RWPE1 (cell line): ENCODE data around the gene PROZ.

ENCODE experiments used
- CTCF ChIA-PET: fragments of 350-600 bp; sonication (Branson Sonifier 250); formaldehyde crosslinking; extraction: SDS; loops from one replicate; lab custom pipeline; 2021; lab: Yijun Ruan, JAX
- POLR2A ChIA-PET: fragments of 400-600 bp; formaldehyde crosslinking; extraction: SDS; loops from one replicate; lab custom pipeline; 2020; ENCODE audit warnings: antibody characterized with exemption; ENCODE audit not compliant: low non-redundant PET; lab: Yijun Ruan, JAX
- DNase-seq: peaks from one replicate; pipeline ENCODE4 v3.0.0; 2012; ENCODE audit warnings: low spot score
- H3K27ac ChIP-seq: fragments of 450-650 bp; 2 replicates; pipeline ENCODE4 v1.5.1; 2017
- TF ChIP-seq, protein P1 (sequence below): fragments of 450-650 bp; conservative IDR thresholded peaks from 2 replicates; pipeline ENCODE4 v1.5.1; 2017; ENCODE audit warnings: low read depth, mild to moderate bottlenecking

Gene PROZ

DNA sequence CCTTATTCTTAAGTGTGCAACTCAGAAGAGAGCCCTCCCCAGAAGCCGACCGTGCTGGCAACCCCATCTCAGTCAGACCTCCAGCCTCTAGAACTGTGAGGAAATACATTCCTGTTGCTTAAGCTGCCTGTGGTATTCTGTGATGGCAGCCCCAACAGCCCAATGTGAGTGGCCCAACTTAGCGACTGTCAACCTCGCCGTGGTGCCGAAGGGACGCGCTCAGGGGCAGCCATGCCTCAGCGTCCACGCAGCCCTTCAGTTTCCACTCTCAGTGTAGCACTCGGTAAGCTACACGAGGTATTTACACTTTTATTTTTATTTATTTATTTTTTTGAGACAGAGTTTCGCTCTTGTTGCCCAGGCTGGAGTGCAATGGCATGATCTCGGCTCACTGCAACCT, 18.4 kb downstream of the PROZ start:
- CTCF ChIA-PET: no interaction called here

DNA sequence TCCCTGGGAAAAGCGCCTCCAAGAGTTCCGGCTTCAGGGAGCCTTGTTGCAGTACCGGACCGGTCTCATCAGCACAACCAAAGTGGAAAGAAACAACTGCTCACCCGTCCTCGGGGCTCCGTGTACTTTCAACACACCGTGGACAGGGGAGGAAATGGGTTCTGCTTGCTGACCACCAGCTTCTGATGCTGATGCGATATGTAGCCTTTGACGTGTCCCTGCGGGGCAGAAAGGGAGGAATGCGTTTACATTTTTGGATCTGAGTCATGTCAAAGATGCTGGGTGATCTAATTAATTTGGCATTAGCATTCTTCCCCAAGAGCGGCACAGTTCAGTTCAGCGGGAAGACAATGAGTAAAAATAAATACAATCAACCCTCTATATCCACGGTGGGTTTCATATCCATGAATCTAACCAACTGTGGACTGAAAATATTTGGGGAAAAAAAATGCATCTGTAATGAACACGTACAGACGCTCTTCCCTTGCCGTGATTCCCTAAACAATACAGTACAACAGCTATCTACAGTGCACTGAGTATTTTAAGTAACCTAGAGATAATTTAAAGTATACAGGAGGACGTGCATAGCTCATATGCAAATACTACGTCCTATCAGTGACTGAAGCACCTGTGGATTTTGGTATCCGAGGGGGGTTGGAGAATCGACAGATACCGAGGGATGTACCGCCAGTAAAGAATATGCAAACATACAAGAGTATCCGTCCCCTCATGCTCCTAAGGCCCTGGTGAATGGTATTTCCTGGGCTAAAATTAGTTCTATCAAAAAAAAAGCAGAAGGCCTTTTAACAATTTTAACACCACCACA, 19.8 kb downstream of the PROZ start:
- ChIA-PET POLR2A (no interaction called here), CTCF (no interaction called here)
- TF ChIP-seq, protein P1, sequence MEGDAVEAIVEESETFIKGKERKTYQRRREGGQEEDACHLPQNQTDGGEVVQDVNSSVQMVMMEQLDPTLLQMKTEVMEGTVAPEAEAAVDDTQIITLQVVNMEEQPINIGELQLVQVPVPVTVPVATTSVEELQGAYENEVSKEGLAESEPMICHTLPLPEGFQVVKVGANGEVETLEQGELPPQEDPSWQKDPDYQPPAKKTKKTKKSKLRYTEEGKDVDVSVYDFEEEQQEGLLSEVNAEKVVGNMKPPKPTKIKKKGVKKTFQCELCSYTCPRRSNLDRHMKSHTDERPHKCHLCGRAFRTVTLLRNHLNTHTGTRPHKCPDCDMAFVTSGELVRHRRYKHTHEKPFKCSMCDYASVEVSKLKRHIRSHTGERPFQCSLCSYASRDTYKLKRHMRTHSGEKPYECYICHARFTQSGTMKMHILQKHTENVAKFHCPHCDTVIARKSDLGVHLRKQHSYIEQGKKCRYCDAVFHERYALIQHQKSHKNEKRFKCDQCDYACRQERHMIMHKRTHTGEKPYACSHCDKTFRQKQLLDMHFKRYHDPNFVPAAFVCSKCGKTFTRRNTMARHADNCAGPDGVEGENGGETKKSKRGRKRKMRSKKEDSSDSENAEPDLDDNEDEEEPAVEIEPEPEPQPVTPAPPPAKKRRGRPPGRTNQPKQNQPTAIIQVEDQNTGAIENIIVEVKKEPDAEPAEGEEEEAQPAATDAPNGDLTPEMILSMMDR: no peak
- DNase-seq: peak; percentile 39
- peak overlapping the region; percentile 31; the same call in 1 of the 2 replicates for H3K27ac ChIP-seq

More for the DNA sequence above, 18.4 kb downstream of the PROZ start:
- DNase-seq: no peak
- TF ChIP-seq, protein P1: no peak
- H3K27ac ChIP-seq: no peak overlapping the region
- POLR2A ChIA-PET: no interaction called here

- POLR2A ChIA-PET: no interaction called here
- CTCF ChIA-PET: no interaction called here
- DNase-seq: no peak
- H3K27ac ChIP-seq: no peak overlapping the region
- TF ChIP-seq, protein P1: no peak
Observed at GRCh38 chr13:113178896-113179167, 20.4 kb downstream of the PROZ start.

DNA sequence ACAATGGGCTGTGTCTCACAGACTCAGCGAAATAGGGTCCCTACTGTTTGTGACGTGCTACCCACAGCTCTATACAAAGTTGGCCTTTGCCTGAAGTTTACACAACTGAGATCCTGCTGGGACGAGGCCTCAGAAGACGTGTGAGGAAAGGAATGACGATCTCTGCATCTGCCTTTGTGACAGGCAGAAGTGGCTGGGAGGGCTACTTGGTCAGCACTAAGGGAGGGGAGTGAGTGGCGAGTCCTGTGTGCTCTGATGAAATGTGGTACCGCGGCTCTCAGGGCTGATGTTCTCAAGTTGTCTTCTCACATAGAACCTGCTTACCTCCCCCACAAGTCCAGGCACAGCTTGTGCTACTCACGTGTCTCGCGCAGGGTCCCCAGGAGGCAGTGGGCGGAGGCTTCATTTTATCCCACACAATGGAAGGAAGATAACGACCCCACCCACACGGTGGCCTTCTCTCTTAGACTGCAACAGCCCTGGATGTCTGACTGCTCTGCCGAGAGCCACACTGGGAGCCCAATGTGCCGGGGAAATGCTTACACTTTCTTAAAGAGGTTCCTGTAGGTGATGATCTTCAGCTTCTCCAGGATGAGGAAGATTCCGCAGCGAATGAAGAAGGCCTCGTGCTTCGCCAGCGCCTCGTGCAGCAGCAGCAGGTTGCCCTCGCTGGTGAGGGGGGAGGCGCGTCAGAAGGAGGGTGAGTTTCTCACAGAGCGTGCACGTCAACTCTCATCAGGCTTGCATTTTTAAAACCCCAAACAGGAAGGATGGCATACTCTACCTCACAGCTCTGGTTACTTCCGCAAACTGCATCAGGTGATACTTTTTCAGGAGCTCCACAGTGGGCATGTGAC, 21.2 kb downstream of the PROZ start:
- H3K27ac ChIP-seq: peak overlapping the region; percentile 24
- ChIA-PET CTCF (no interaction called here), POLR2A (no interaction called here)
- DNase-seq: no peak
- TF ChIP-seq, protein P1: no peak

DNA sequence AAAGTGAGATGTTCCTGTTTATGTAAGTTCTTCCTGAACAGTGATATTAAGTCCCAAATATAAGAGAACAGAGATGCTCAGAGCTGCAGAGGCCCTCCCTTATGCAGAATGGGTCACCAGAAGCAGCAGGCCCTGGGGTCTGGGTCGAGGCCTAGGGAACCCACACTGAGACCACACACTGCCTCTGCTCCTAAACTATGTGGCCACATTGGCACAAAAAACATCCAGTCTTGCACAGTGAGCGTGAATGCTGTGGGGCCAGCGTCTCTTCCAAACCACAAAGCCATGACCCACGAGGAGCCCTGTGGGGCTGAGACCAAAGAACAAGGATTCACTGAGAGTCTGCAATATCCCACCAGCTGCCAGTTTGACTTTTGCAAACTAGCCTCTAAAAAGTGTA, 23.6 kb downstream of the PROZ start:
- DNase-seq: no peak
- H3K27ac ChIP-seq: peak overlapping the region; percentile 27; the same call in 1 of the 2 replicates
- TF ChIP-seq, protein P1: no peak
- ChIA-PET POLR2A (no interaction called here), CTCF (no interaction called here)

DNA sequence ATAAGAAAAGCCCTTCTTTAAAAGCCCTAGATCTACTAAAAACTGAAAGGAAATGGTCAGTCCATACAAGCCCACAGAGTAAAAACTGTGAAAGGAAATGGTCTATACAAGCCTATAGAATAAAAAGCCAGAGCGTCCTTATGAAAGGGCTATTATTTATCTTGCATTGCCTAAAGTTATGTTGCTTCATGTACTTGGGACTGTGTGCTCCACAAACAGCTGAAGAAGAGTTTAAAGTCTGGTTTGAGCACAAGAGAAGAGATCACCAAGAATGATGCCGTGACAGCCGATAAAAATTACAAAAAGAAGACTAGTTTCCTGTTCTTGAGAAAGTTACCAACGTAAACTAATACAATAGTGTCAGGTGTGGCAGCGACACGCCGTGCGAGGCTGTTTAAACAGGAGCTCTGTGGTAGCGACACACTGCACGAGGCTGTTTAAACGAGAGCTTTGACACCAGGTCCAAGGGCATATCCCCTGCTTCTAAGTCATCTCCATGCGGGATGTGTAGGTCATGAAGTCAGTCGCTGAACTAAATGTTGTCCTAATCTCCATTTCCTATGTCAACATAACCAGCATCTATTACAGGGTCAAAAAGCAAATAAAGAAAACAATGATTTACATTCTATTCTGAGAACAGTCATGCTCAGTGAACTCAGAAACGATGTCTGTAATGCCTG, 25.1 kb downstream of the PROZ start:
- POLR2A ChIA-PET: no interaction called here
- TF ChIP-seq, protein P1: no peak
- H3K27ac ChIP-seq: no peak overlapping the region
- CTCF ChIA-PET: no interaction called here
- DNase-seq: no peak
